GM12878 (cell line): ENCODE results near the gene ZNF548. TPM values are rescaled to one million over a fixed set of nuclear protein-coding genes. Genes with fewer than 3 reads are reported as not detected.

ENCODE experiments used
- ATAC-seq: fragments of 200-7000 bp; cut with Tn5 transposase; 3 replicates; pipeline ENCODE4 v1.9.1; 2020; ENCODE audit warnings: mild to moderate bottlenecking, moderate library complexity
- BruUV-seq: library from RNA; stranded (reverse); fragments of 400-500 nt; replicated peaks from 2 replicates; lab custom pipeline; 2021; lab: Mats Ljungman, UMichigan
- CTCF ChIA-PET: fragments of 300-600 bp; sonication (Branson Sonifier 250); formaldehyde crosslinking; extraction: SDS; loops from one replicate; lab custom pipeline; 2021; ENCODE audit warnings: inconsistent platforms; lab: Yijun Ruan, JAX
- POLR2A ChIA-PET: fragments of 350-600 bp; formaldehyde crosslinking; extraction: SDS; loops from one replicate; lab custom pipeline; 2021; ENCODE audit warnings: inconsistent platforms; lab: Charles Lee
- RAD21 ChIA-PET: fragments of 300-600 bp; sonication (Branson Sonifier 250); formaldehyde crosslinking; loops from one replicate; lab custom pipeline; 2023; ENCODE audit warnings: antibody characterized with exemption; ENCODE audit not compliant: unreplicated experiment; lab: Charles Lee
- SMC1A ChIA-PET: fragments of 300-600 bp; sonication (Branson Sonifier 250); formaldehyde crosslinking; loops from one replicate; lab custom pipeline; 2023; ENCODE audit not compliant: unreplicated experiment, uncharacterized antibody; lab: Charles Lee
- DNase-seq: peaks from one replicate; pipeline ENCODE4 v3.0.0-alpha.2; 2011; ENCODE audit warnings: low read depth, low spot score
- FAIRE-seq: peaks from 3 replicates; lab custom pipeline; 2011; peaks lifted over from hg19 to GRCh38; lab: Jason Lieb, UNC
- H2AFZ ChIP-seq: 2 replicates; pipeline ENCODE4 v1.6.0; 2011; ENCODE audit warnings: low read depth, low read length, control low read depth; ENCODE audit not compliant: control insufficient read depth
- H3K27ac ChIP-seq: 2 replicates; pipeline ENCODE4 v1.5.1; 2011; ENCODE audit warnings: control low read depth; ENCODE audit not compliant: control insufficient read depth, insufficient read depth
- H3K27me3 ChIP-seq, 2 experiments: replicated peaks in 1 of 2; 2 replicates each; pipeline versions ENCODE4 v1.6.0 to v1.6.1; 2011; ENCODE audit warnings: low read length in 1 of 2; ENCODE audit not compliant: control insufficient read depth in 2 of 2, insufficient read depth in 2 of 2
- H3K36me3 ChIP-seq, 2 experiments: 2 replicates each; pipeline ENCODE4 v1.5.1; 2011; ENCODE audit warnings: low read length in 1 of 2; ENCODE audit not compliant: control insufficient read depth in 2 of 2, insufficient read depth in 2 of 2
- H3K4me1 ChIP-seq: 2 replicates; pipeline ENCODE4 v1.6.1; 2011; ENCODE audit warnings: mild to moderate bottlenecking, low read length, moderate library complexity, mixed read lengths; ENCODE audit not compliant: control insufficient read depth, insufficient read depth
- H3K4me2 ChIP-seq: 2 replicates; pipeline ENCODE4 v1.6.0; 2011; ENCODE audit warnings: control low read depth; ENCODE audit not compliant: control insufficient read depth, insufficient read depth
- H3K4me3 ChIP-seq: fragments of 200-600 bp; sonication (generic); 2 replicates; pipeline ENCODE4 v1.5.1; 2016
- H3K79me2 ChIP-seq: 2 replicates; pipeline ENCODE4 v1.6.0; 2011; ENCODE audit warnings: low read length; ENCODE audit not compliant: control insufficient read depth, insufficient read depth
- H3K9ac ChIP-seq: 2 replicates; pipeline ENCODE4 v1.8.0; 2011; ENCODE audit warnings: low read length, control low read depth, mixed read lengths; ENCODE audit not compliant: control insufficient read depth, insufficient read depth
- H3K9me3 ChIP-seq: replicated peaks from 3 replicates; pipeline ENCODE4 v1.5.1; 2011; ENCODE audit warnings: mild to moderate bottlenecking, low read length; ENCODE audit not compliant: control insufficient read depth, insufficient read depth
- H4K20me1 ChIP-seq: 2 replicates; pipeline ENCODE4 v1.6.0; 2011; ENCODE audit not compliant: control insufficient read depth, insufficient read depth
- BMI1 ChIP-seq: fragments of 450-650 bp; IDR thresholded peaks from 2 replicates; pipeline ENCODE4 v1.6.1; 2016; ENCODE audit warnings: mild to moderate bottlenecking, moderate library complexity, borderline replicate concordance
- E2F8 ChIP-seq: fragments of 450-650 bp; IDR thresholded peaks from 2 replicates; pipeline ENCODE4 v1.6.1; 2018; ENCODE audit warnings: mild to moderate bottlenecking, low read depth, moderate library complexity; ENCODE audit not compliant: partially characterized antibody
- EP300 ChIP-seq, 2 experiments: fragments of 150-350 bp in 1 of 2; IDR thresholded peaks; 2 replicates each; pipeline ENCODE4 v1.6.1; 2011 to 2012; ENCODE audit warnings: low read depth in 2 of 2, low read length in 2 of 2, borderline replicate concordance in 1 of 2, improper control_type of control experiment in 1 of 2, inconsistent platforms in 1 of 2; ENCODE audit not compliant: control insufficient read depth in 1 of 2
- FOXK2 ChIP-seq: fragments of 450-650 bp; IDR thresholded peaks from 2 replicates; pipeline ENCODE4 v1.6.1; 2017; ENCODE audit warnings: mild to moderate bottlenecking, moderate library complexity
- MYC ChIP-seq: IDR thresholded peaks from 2 replicates; pipeline ENCODE4 v1.6.1; 2011; ENCODE audit warnings: mild to moderate bottlenecking, low read length, moderate library complexity, inconsistent platforms; ENCODE audit not compliant: insufficient read depth, insufficient replicate concordance, insufficient read length, severe bottlenecking
- PML ChIP-seq: IDR thresholded peaks from 2 replicates; pipeline ENCODE4 v1.6.1; 2012; ENCODE audit warnings: low read length, inconsistent platforms
- POLR2AphosphoS5 ChIP-seq: IDR thresholded peaks from 2 replicates; pipeline ENCODE4 v1.6.1; 2011; ENCODE audit warnings: mild to moderate bottlenecking, low read length, inconsistent platforms
- RB1 ChIP-seq: fragments of 450-650 bp; formaldehyde crosslinking; IDR thresholded peaks from 2 replicates; pipeline ENCODE4 v1.6.1; 2017; ENCODE audit warnings: mild to moderate bottlenecking, borderline replicate concordance
- RELA ChIP-seq: fragments of 450-650 bp; IDR thresholded peaks from 2 replicates; pipeline ENCODE4 v1.8.0; 2014; ENCODE audit warnings: borderline replicate concordance; ENCODE audit not compliant: partially characterized antibody
- TBL1XR1 ChIP-seq: IDR thresholded peaks from 2 replicates; pipeline ENCODE4 v1.6.1; 2012; ENCODE audit warnings: low read depth, low read length, improper control_type of control experiment
- TCF3 ChIP-seq: IDR thresholded peaks from 2 replicates; pipeline ENCODE4 v1.6.1; 2012; ENCODE audit warnings: low read depth, mild to moderate bottlenecking, low read length, borderline replicate concordance; ENCODE audit not compliant: insufficient read depth
- YBX1 ChIP-seq: fragments of 450-650 bp; IDR thresholded peaks from 2 replicates; pipeline ENCODE4 v1.6.1; 2016; ENCODE audit warnings: antibody characterized with exemption
- ZNF207 ChIP-seq: fragments of 450-650 bp; IDR thresholded peaks from 2 replicates; pipeline ENCODE4 v1.6.1; 2014; ENCODE audit warnings: antibody characterized with exemption, mild to moderate bottlenecking, borderline replicate concordance
- WGBS: methylation state at CpG from one replicate; pipeline ENCODE4 v1.1.6; 2016; ENCODE audit warnings: low lambda C conversion rate; ENCODE audit not compliant: insufficient replicate concordance, insufficient coverage; ENCODE audit errors: missing lambda C conversion rate; 5-methylcytosine and 5-hydroxymethylcytosine counted together
- in situ Hi-C: fragments of 300-500 bp; cut with MboI; formaldehyde crosslinking; loops from 9 replicates; pipeline ENCODE4 v1.14.3; 2018; ENCODE audit warnings: mixed read lengths
- intact Hi-C: fragments of 100-400 bp; cut with micrococcal nuclease; formaldehyde crosslinking; loops from one replicate; pipeline ENCODE4 v1.14.2; 2022; ENCODE audit not compliant: unreplicated experiment
- polyA plus RNA-seq, 11 experiments: library from polyadenylated mRNA; depleted of rRNA in 4 of 11; unstranded in 6 of 11; stranded (reverse) in 5 of 11; fragments of >200 nt; fragmentation: Nextera tagmentation in 4 of 11; fragmentation: Illumina TruSeq in 1 of 11; extraction: Ambion mirVana in 4 of 11; extraction: Trizol in 1 of 11; gene quantifications; 1 replicate in 1 of 11; 2 replicates in 10 of 11; pipeline versions ENCODE4 v1.2.1 to v1.2.3, GENCODE V29; 2011 to 2016; ENCODE audit warnings: inconsistent platforms in 2 of 11, missing spikeins in 2 of 11, low read depth in 1 of 11
- total RNA-seq, 4 experiments: library from RNA; depleted of rRNA in 3 of 4; stranded (reverse); fragments of >200 nt in 3 of 4; fragmentation: Illumina TruSeq in 1 of 4; extraction: Trizol in 1 of 4; gene quantifications; 2 replicates each; pipeline versions ENCODE4 v1.2.1 to v1.2.3, GENCODE V29; 2013 to 2021

The ZNF548 gene
- total and polyA plus RNA-seq, 10 of the 15 experiments (the other 5 are each of a cell fraction or from before 2014, with no cell fraction given), result 3.9 to 44.8 (median 16.5) TPM

- Histone ChIP-seq H3K27ac (no peak overlapping the region), H3K27me3 (no peaks in the 10 kb centered on the region), H4K20me1 (no peaks in the 10 kb centered on the region; the same call in 1 of the 2 replicates), H2AFZ (no peak overlapping the region), H3K79me2 (peaks cover 19% of the 10 kb centered on the region), H3K4me2 (no peak overlapping the region), H3K9me3 (peaks cover 16% of the 10 kb centered on the region), H3K9ac (no peak overlapping the region), H3K4me3 (no peak overlapping the region), H3K36me3 (peaks cover 9 to 10% of the 10 kb centered on the region in 2 experiments; a peak in 3 of 4 replicates), H3K4me1 (peaks cover 5% of the 10 kb centered on the region; the same call in 1 of the 2 replicates)
- FAIRE-seq (no peak), DNase-seq (no peak), ATAC-seq (no peak)
- ChIA-PET CTCF (no interaction called here), POLR2A (no interaction called here), SMC1A (no interaction called here), RAD21 (no interaction called here)
- no peak for TF ChIP-seq YBX1
- no peak for TF ChIP-seq FOXK2
- no peak for TF ChIP-seq E2F8
- no peak for TF ChIP-seq EP300 (IDR thresholded peaks at IDR 0.05; ENCODE audit: borderline replicate concordance in 1 of 2, control insufficient read depth in 1 of 2, low read depth in 2 of 2, low read length in 2 of 2)
- TF ChIP-seq BMI1, result no peak
- TF ChIP-seq TCF3, result no peak
- no peak for TF ChIP-seq ZNF207
- no peak for TF ChIP-seq RB1
- TF ChIP-seq MYC, result no peak
- no peak for TF ChIP-seq TBL1XR1
- no peak for TF ChIP-seq RELA
- TF ChIP-seq POLR2AphosphoS5, result no peak
- TF ChIP-seq PML, result no peak
- no TSS peak for BruUV-seq
- WGBS, result 88% methylated on average over 9 of the region's 9 CpGs
- intact Hi-C loops, result no loop called here
- in situ Hi-C loops, result no loop called here
These were observed 49.3 kb downstream of the ZNF548 start for GRCh38 chr19:57438925-57439324.
